ENCODE results near the gene BNC2.

DNA sequence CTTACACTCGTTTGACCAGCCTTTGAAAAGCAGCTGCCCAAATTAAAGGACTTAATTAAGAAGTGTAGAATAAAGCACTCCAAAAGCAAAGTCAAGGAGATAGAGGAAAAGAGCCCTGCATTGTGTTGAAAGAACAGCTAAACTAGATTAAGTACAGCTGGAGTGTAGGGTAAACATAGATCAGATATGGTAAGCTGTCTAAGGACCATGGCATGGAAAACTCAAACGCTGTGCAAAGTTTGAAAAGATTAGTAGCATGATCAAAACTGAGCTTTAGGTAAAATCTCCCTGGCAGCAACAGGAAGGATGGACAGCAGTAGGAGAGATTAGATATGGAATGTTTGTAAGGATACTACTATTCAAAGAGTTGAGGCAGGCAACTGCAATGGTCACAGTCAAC is 55.4 kb downstream of the BNC2 start:
- TF ChIP-seq, protein P1, sequence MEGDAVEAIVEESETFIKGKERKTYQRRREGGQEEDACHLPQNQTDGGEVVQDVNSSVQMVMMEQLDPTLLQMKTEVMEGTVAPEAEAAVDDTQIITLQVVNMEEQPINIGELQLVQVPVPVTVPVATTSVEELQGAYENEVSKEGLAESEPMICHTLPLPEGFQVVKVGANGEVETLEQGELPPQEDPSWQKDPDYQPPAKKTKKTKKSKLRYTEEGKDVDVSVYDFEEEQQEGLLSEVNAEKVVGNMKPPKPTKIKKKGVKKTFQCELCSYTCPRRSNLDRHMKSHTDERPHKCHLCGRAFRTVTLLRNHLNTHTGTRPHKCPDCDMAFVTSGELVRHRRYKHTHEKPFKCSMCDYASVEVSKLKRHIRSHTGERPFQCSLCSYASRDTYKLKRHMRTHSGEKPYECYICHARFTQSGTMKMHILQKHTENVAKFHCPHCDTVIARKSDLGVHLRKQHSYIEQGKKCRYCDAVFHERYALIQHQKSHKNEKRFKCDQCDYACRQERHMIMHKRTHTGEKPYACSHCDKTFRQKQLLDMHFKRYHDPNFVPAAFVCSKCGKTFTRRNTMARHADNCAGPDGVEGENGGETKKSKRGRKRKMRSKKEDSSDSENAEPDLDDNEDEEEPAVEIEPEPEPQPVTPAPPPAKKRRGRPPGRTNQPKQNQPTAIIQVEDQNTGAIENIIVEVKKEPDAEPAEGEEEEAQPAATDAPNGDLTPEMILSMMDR (IDR thresholded peaks at IDR 0.05): no peak
- TF ChIP-seq, protein P2, sequence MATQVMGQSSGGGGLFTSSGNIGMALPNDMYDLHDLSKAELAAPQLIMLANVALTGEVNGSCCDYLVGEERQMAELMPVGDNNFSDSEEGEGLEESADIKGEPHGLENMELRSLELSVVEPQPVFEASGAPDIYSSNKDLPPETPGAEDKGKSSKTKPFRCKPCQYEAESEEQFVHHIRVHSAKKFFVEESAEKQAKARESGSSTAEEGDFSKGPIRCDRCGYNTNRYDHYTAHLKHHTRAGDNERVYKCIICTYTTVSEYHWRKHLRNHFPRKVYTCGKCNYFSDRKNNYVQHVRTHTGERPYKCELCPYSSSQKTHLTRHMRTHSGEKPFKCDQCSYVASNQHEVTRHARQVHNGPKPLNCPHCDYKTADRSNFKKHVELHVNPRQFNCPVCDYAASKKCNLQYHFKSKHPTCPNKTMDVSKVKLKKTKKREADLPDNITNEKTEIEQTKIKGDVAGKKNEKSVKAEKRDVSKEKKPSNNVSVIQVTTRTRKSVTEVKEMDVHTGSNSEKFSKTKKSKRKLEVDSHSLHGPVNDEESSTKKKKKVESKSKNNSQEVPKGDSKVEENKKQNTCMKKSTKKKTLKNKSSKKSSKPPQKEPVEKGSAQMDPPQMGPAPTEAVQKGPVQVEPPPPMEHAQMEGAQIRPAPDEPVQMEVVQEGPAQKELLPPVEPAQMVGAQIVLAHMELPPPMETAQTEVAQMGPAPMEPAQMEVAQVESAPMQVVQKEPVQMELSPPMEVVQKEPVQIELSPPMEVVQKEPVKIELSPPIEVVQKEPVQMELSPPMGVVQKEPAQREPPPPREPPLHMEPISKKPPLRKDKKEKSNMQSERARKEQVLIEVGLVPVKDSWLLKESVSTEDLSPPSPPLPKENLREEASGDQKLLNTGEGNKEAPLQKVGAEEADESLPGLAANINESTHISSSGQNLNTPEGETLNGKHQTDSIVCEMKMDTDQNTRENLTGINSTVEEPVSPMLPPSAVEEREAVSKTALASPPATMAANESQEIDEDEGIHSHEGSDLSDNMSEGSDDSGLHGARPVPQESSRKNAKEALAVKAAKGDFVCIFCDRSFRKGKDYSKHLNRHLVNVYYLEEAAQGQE (IDR thresholded peaks at IDR 0.05; ENCODE audit: insufficient read depth in 1 of 2, low read depth in 2 of 2, low read length in 1 of 2): no peak

All from Panc1 (cell line).